ENCODE data around the gene TSHZ3.

GRCh38 chr19:31319465-31319864, 29.8 kb downstream of the TSHZ3 start:
- TF ChIP-seq, protein P1, sequence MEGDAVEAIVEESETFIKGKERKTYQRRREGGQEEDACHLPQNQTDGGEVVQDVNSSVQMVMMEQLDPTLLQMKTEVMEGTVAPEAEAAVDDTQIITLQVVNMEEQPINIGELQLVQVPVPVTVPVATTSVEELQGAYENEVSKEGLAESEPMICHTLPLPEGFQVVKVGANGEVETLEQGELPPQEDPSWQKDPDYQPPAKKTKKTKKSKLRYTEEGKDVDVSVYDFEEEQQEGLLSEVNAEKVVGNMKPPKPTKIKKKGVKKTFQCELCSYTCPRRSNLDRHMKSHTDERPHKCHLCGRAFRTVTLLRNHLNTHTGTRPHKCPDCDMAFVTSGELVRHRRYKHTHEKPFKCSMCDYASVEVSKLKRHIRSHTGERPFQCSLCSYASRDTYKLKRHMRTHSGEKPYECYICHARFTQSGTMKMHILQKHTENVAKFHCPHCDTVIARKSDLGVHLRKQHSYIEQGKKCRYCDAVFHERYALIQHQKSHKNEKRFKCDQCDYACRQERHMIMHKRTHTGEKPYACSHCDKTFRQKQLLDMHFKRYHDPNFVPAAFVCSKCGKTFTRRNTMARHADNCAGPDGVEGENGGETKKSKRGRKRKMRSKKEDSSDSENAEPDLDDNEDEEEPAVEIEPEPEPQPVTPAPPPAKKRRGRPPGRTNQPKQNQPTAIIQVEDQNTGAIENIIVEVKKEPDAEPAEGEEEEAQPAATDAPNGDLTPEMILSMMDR (IDR thresholded peaks at IDR 0.05), result no peak
- no peak for TF ChIP-seq POLR2A (IDR thresholded peaks at IDR 0.05)

All from uterus (tissue), 2 donors.